Choroid plexus epithelial cell (primary cell): ENCODE results near the gene ARHGEF39.

ENCODE experiments used
- DNase-seq: peaks from one replicate; pipeline ENCODE4 v3.0.0-alpha.2; 2010; ENCODE audit warnings: low read depth
- H3K4me3 ChIP-seq: 2 replicates; pipeline ENCODE4 v1.5.1; 2011; ENCODE audit warnings: low read depth, mild to moderate bottlenecking, control low read depth, low read length, moderate library complexity
- CTCF ChIP-seq: conservative IDR thresholded peaks from 2 replicates; pipeline ENCODE4 v1.5.1; 2011; ENCODE audit warnings: low read depth, mild to moderate bottlenecking, control low read depth, inconsistent platforms, low read length, moderate library complexity

ARHGEF39 gene

GRCh38 chr9:35664531-35665470, at the start of gene ARHGEF39:
Gene ARHGEF39, minus strand, starts transcription at chr9:35665195. Its CDS starts 26 bp downstream, at chr9:35665169.
- TF ChIP-seq CTCF, result peak; percentile 26
- DNase-seq, result peak; percentile 64
- H3K4me3 ChIP-seq, result peak within 1 kb of the TSS; percentile 64

GRCh38 chr9:35714123-35714522, 49.1 kb upstream of the ARHGEF39 start:
- no peak for TF ChIP-seq CTCF
- no peak for DNase-seq
- H3K4me3 ChIP-seq, result no peak overlapping the region

- no peak overlapping the region for H3K4me3 ChIP-seq
- TF ChIP-seq CTCF, result no peak
- DNase-seq, result no peak
Observed at GRCh38 chr9:35713578-35713977, 48.6 kb upstream of the ARHGEF39 start.

- no peak for DNase-seq
- no peak for TF ChIP-seq CTCF
Observed at GRCh38 chr9:35712762-35713400, 47.9 kb upstream of the ARHGEF39 start.

GRCh38 chr9:35711501-35712428, 46.8 kb upstream of the ARHGEF39 start:
- no peak overlapping the region for H3K4me3 ChIP-seq
- no peak for TF ChIP-seq CTCF

More at GRCh38 chr9:35712762-35713400, 47.9 kb upstream of the ARHGEF39 start:
- H3K4me3 ChIP-seq, result no peak overlapping the region

GRCh38 chr9:35710818-35711500, 46.0 kb upstream of the ARHGEF39 start:
- no peak overlapping the region for H3K4me3 ChIP-seq
- DNase-seq, result no peak
- TF ChIP-seq CTCF, result no peak

More at GRCh38 chr9:35711501-35712428, 46.8 kb upstream of the ARHGEF39 start:
- DNase-seq, result no peak
